ENCODE measurements around the gene RCSD1.

RCSD1 gene

DNA sequence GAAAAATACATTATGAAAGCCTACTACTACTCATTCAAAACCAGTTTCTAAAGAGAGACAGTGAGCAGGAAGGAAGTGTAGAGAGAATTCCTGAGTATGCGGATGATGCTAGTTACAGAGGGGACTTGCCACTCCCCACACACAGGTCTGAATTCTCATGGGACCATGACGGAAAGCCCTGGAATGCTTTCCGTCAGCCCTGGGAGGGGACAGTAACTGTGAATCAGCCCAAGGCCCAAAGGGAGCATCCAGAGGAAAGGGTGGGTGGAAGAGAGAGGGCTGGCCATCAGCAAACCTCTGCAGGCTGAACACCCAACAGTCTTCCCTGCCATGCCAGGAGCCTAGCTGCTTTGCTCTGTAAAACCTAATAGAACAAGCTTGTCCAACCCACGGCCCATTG lies 36.4 kb downstream of the RCSD1 start:
- DNase-seq (ENCODE audit: low read depth): no peak
- H3K4me3 ChIP-seq (ENCODE audit: low read length): no peak overlapping the region
- TF ChIP-seq, protein P1, sequence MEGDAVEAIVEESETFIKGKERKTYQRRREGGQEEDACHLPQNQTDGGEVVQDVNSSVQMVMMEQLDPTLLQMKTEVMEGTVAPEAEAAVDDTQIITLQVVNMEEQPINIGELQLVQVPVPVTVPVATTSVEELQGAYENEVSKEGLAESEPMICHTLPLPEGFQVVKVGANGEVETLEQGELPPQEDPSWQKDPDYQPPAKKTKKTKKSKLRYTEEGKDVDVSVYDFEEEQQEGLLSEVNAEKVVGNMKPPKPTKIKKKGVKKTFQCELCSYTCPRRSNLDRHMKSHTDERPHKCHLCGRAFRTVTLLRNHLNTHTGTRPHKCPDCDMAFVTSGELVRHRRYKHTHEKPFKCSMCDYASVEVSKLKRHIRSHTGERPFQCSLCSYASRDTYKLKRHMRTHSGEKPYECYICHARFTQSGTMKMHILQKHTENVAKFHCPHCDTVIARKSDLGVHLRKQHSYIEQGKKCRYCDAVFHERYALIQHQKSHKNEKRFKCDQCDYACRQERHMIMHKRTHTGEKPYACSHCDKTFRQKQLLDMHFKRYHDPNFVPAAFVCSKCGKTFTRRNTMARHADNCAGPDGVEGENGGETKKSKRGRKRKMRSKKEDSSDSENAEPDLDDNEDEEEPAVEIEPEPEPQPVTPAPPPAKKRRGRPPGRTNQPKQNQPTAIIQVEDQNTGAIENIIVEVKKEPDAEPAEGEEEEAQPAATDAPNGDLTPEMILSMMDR (conservative IDR thresholded peaks at IDR 0.05; ENCODE audit: low read depth, low read length): no peak

DNA sequence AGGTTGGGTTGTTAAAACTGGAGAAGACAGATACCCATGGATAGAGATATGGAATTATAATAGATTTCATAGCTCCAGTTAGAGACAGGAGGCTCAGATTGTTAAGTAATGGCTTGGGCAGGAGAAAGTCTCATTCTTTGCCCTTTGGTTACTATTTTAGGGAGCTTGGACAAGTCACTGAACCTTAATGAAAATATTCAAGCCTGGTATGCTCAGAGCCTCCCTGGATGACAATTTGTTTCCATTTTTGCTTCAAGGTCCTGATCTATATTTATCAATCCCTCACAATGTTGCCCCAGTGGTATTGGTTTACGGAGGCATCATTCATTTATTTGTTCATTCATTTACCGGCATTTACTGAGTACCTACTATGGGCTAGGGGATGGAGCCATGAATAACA lies 37.5 kb downstream of the RCSD1 start:
- TF ChIP-seq, protein P1 (conservative IDR thresholded peaks at IDR 0.05; ENCODE audit: low read depth, low read length): no peak

DNA sequence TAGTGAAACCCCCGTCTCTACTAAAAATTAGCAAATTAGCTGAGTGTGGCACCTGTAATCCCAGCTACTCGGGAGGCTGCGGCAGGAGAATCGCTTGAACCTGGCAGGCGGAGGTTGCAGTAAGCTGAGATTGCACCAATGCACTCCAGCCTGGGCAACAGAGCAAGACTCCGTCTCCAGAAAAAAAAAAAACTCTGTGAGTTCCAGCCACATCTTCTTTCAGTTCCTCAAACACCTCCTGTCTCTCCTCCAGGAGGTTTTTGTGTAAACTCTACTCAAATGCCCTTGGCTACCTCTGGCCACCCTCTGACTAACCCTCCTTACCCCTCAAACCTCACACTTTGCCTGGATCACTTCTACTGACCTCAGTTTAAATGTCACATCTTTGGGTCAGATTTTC lies 38.1 kb downstream of the RCSD1 start:
- no peak overlapping the region for H3K4me3 ChIP-seq (ENCODE audit: low read length)
- DNase-seq (ENCODE audit: low read depth): no peak
- TF ChIP-seq, protein P1 (conservative IDR thresholded peaks at IDR 0.05; ENCODE audit: low read depth, low read length): no peak

More for the DNA sequence above, 37.5 kb downstream of the RCSD1 start:
- no peak for DNase-seq (ENCODE audit: low read depth)
- H3K4me3 ChIP-seq (ENCODE audit: low read length): no peak overlapping the region

DNA sequence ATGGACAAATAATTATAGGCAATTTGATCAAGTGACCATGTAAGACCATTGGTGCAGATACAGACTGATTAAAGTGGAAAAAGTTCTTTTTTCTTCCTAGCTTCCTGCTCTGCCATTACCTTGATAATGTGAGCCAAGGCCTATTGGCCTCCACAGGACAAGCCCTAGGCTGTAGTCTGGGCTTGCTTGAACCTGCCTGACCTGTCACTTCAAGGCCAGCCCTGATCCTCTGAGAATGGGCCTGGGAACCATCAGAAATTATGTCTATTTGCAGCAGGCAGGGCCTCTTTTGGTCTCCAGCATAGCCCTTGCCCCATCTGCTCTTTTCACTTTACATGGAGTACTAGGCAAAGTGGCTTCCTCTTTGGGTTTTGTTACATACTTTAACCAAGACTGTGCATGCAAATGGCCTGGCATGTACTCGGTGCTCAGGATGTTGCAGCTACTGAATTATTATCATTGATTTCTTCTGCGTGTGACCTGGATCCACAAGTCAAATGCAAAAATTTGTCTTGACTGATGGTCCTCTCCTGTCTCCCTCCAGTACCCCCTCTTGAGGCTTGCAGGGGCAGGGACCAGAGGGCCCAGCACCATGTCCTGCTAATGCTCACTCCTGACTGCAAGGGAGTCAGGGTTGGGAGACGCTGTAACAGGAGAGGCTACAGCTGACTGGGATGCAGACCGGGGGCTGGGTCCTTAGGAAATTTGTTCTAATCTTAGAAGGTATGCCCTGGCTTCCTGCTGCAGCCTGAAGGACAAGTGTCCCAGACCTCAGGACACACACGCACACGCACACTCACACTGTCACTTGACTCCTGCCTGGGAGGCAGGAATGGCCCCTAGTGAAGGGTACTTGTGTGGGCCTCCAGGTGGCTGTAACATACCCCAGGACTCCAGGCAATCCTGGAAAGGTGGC lies 39.4 kb downstream of the RCSD1 start:
- TF ChIP-seq, protein P1 (conservative IDR thresholded peaks at IDR 0.05; ENCODE audit: low read depth, low read length): no peak
- DNase-seq (ENCODE audit: low read depth): no peak
- no peak overlapping the region for H3K4me3 ChIP-seq (ENCODE audit: low read length)

DNA sequence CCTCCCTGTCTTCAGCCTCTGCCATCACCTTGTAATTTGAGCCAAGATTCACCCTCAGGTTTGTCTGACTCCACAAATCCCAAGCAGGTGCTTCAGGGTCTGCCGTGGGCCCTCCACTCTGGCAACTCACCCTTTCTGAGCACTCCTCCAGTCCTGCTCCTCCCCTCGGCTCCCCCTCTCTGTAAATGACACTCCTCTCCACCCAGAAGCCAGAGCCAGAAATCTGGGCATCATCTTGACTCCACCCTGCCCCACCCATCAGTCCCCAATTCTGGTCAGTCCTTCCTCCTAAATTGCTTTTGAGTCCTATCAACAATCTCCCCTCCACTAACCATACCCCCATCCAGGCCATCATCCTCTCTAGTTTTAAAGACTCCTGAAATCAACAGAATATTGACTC lies 40.5 kb downstream of the RCSD1 start:
- TF ChIP-seq, protein P1 (conservative IDR thresholded peaks at IDR 0.05; ENCODE audit: low read depth, low read length): no peak
- no peak for DNase-seq (ENCODE audit: low read depth)
- H3K4me3 ChIP-seq (ENCODE audit: low read length): no peak overlapping the region

DNA sequence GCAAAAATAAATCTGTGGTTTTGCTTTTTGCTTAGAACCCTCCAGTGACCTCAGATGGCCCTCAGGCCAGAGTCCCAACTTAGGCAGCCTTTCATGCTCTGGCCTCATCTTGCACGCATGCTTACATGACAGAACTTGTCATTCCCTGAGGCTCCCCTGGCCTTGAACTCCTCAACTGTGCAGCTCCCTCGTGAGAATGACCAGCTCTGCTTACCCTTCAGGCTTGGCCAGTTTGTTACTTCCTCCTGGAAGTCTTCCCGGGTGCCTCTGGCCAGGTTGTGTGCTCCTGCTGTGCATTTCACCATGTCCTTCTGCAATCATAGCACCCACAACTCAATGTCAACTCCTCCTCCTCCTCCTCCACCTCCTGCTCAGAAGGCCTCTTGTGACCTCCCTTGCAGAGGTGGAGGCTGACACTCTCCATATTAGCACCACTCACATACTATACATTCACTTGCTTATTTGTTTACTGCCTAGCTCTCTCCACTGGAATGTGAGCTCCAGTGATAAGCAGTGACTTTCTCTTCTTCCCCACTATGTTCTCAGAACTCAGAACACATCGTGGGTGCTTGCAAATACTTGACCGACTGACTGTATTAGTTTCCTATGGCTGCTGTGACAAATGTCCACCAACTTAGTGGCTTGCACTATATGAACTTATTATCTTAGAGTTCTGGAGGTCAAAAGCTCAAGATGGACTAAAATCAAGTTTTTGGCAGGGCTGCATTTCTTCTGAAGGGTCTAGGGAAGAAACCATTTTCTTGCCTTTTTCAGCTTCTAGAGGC lies 41.9 kb downstream of the RCSD1 start:
- H3K4me3 ChIP-seq (ENCODE audit: low read length): no peak overlapping the region
- DNase-seq (ENCODE audit: low read depth): no peak
- TF ChIP-seq, protein P1 (conservative IDR thresholded peaks at IDR 0.05; ENCODE audit: low read depth, low read length): no peak
